Kidney capillary endothelial cell (primary cell): ENCODE data around the gene PRKN.

Source experiments
- DNase-seq: peaks from one replicate; pipeline ENCODE4 v3.0.0-alpha.2; 2018; ENCODE audit warnings: low spot score

The PRKN gene

GRCh38 chr6:161487217-161487531 lies 1240.4 kb downstream of the PRKN start:
- DNase-seq = no peak

GRCh38 chr6:161486361-161487216 lies 1241.0 kb downstream of the PRKN start:
- DNase-seq = no peak

GRCh38 chr6:161482517-161482858 lies 1245.1 kb downstream of the PRKN start:
- DNase-seq = no peak

- DNase-seq = no peak
Observed at GRCh38 chr6:161481786-161482516, 1245.6 kb downstream of the PRKN start.

- no peak for DNase-seq
Observed at GRCh38 chr6:161480421-161481155, 1247.0 kb downstream of the PRKN start.

GRCh38 chr6:161479376-161479775 lies 1248.2 kb downstream of the PRKN start:
- DNase-seq = no peak

- no peak for DNase-seq
Observed at GRCh38 chr6:161477876-161478425, 1249.6 kb downstream of the PRKN start.

- DNase-seq = no peak
Observed at GRCh38 chr6:161476711-161477110, 1250.9 kb downstream of the PRKN start.

GRCh38 chr6:161465403-161465802 lies 1262.2 kb downstream of the PRKN start:
- no peak for DNase-seq

- no peak for DNase-seq
Observed at GRCh38 chr6:161463071-161463470, 1264.5 kb downstream of the PRKN start.

GRCh38 chr6:161462148-161462547 lies 1265.4 kb downstream of the PRKN start:
- DNase-seq = no peak

GRCh38 chr6:161459008-161459615 lies 1268.5 kb downstream of the PRKN start:
- no peak for DNase-seq

- no peak for DNase-seq
Observed at GRCh38 chr6:161458201-161458951, 1269.2 kb downstream of the PRKN start.

GRCh38 chr6:161455848-161456247 lies 1271.7 kb downstream of the PRKN start:
- DNase-seq = no peak

- DNase-seq = no peak
Observed at GRCh38 chr6:161453558-161453957, 1274.0 kb downstream of the PRKN start.

- no peak for DNase-seq
Observed at GRCh38 chr6:161452241-161452640, 1275.3 kb downstream of the PRKN start.

- no peak for DNase-seq
Observed at GRCh38 chr6:161449521-161449920, 1278.0 kb downstream of the PRKN start.

GRCh38 chr6:161446949-161447348 lies 1280.6 kb downstream of the PRKN start:
- no peak for DNase-seq

GRCh38 chr6:161446296-161446925 lies 1281.2 kb downstream of the PRKN start:
- DNase-seq = no peak

GRCh38 chr6:161445021-161445799 lies 1282.4 kb downstream of the PRKN start:
- DNase-seq = no peak
